Right lung (tissue), 10 donors: ENCODE data around the gene CFAP46. TPM values are rescaled to one million over a fixed set of nuclear protein-coding genes. Genes with fewer than 3 reads are reported as not detected.

ENCODE experiments used
- DNase-seq, 2 donors: peaks; one replicate each; pipeline ENCODE4 v3.0.0-alpha.2; 2013
- long read RNA-seq, 8 donors: transcript quantifications; one replicate each; lab custom pipeline, GENCODE V29; 2026
- polyA plus RNA-seq, 5 donors: library from polyadenylated mRNA; unstranded; fragments of 120-200 nt; gene quantifications; one replicate each; pipeline versions ENCODE4 v1.2.1 to v1.2.3, GENCODE V29; 2013; ENCODE audit warnings: inconsistent platforms in 1 of 5, low replicate concordance in 1 of 5; ENCODE audit not compliant: insufficient read length in 5 of 5, insufficient read depth in 1 of 5

Gene CFAP46
- polyA plus RNA-seq: 1 to 10 TPM; 2.3 to 5.2 (median 3.8) TPM
- long read RNA-seq, donor 1, partial matches to known transcripts: 0 of 1 reads
- long read RNA-seq, donor 1, other reads (novel, unspliced or antisense): 0 of 1 reads
- long read RNA-seq, donor 2, partial matches to known transcripts: 0 of 1 reads
- long read RNA-seq, donor 2, other reads (novel, unspliced or antisense): 0 of 1 reads
- long read RNA-seq, donor 3, partial matches to known transcripts: 0 of 2 reads
- long read RNA-seq, donor 3, other reads (novel, unspliced or antisense): 0 of 2 reads
- long read RNA-seq, donor 4, partial matches to known transcripts: 0 of 1 reads
- long read RNA-seq, donor 4, other reads (novel, unspliced or antisense): 0 of 1 reads
- long read RNA-seq, donor 5, partial matches to known transcripts: 0 of 2 reads
- long read RNA-seq, donor 5, other reads (novel, unspliced or antisense): 0 of 2 reads
- long read RNA-seq, donor 6: 0 reads
- long read RNA-seq, donor 7: 0 reads
- long read RNA-seq, donor 8, partial matches to known transcripts: 0 of 1 reads
- long read RNA-seq, donor 8, other reads (novel, unspliced or antisense): 0 of 1 reads

DNA sequence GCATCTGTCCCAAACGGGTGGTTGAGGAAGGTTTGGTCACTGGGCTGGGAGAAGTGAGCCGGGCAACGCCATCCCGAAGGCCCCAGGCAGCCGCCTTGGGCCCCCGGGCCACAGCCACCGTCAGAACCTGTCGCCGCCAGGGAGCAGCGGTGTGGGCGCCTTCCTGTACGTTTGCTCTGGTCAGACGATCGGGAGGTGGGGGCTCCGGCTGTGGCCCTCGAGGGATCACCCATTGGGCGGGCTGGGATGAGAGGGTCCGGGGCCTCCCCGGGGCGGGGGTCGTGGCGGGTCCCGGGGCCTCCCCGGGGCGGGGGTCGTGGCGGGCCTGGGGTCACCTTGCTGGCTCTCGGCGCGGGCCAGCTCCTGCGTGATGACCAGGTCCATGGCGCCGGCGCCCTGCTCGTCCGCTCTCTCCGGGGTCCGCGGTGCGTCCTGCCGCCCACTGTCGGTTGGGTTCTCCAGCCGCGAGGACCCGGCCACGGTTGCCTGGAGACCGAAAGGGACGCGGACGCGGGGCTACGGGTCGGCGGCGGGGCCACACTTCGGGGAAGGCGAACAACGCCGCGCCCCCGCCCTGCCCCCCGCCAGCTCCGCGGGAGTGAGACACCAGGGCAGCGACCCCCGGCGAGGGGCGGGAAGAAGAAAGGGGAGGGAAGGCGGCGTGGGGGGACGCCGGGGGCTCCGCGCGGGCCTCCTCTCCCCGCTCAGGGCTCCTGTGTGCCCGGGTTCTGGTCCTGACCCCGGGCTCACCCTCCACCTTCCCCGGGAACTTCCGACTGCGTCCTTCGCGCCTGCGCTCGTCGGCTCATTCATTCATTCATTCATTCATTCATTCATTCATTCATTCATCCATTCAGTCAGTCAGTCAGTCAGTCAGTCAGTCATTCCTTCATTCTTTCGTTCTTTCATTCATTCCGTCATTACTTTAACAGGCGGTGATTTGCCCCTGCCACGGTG, at the start of gene CFAP46:
Gene CFAP46 (minus strand): TSS at position 470 of the 957 bp plus-strand sequence. CDS start 86 bp downstream, at position 384.
- peak; percentile 47 to 52 for DNase-seq

DNA sequence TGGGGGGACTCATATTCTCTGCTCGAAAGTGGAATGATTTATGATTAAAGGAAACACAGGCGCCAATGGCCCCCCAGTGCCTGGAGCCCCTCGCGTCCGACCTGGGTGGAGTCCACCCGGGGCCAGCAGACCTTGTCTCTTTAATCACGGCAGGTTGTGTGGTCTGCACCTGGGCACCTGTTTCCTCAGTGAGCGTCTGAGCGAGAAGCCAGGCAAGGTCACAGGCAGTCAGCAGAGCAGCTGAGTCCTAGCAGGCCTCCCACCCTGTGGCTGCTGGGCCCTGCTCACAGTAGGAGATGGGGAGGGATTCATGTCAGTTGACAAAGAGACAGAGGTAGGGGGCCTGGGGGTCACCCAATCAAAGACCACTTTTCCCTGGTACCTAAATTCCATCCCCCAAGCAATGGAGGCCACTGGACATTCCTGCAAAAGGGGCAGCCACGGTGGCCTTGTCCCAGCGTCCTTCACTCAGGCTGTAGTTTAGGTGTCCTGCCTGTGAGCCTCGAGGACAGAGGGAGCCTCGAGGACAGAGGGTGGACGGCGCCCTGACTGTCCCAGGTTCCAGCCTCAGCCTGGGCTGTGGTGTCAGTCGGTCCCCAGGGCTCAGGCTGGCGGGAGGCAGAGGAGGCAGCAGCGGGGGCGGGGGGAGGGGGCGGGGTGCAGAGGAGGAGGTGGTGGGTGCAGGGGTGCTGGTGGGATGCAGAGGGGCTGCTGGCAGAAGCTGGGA, 49.5 kb upstream of the CFAP46 start:
- no peak for DNase-seq

DNA sequence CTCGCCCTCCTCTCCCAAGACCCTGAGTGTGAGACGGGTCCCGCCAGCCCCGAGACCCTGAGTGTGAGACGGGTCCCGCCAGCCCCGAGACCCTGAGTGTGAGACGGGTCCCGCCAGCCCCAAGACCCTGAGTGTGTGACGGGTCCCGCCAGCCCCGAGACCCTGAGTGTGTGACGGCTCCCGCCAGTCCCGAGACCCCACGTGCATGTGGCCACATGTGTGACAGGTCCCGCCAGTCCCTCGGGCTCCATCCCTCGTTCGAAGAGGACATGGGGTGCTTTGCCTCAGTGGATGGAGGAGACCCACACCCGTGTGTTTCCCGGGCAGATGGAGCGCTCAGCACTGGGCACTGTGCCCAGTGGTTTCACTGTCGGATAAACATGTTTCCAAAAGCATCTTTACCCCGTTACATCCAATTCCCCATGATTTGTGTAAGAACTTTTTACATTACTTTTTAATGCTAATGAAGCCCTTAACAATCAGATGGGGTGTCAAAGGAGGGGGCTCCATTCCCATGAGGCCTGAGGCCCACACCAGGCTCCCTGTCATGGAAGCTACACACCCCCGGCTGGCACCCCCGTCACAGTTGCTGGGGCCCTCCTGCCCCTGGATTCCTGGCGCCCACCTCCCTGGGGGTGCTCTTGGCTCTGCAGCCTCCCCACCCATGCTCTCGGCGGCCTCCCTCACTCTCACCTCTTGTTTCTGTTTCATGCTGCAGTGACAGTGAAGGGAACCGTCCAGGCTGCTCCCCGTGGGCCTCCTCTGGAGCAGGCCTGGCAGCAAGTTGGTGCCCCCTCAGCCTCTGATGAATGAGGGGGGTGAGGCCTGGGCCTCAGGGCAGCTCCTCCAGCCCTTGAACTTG, 48.5 kb upstream of the CFAP46 start:
- no peak for DNase-seq

DNA sequence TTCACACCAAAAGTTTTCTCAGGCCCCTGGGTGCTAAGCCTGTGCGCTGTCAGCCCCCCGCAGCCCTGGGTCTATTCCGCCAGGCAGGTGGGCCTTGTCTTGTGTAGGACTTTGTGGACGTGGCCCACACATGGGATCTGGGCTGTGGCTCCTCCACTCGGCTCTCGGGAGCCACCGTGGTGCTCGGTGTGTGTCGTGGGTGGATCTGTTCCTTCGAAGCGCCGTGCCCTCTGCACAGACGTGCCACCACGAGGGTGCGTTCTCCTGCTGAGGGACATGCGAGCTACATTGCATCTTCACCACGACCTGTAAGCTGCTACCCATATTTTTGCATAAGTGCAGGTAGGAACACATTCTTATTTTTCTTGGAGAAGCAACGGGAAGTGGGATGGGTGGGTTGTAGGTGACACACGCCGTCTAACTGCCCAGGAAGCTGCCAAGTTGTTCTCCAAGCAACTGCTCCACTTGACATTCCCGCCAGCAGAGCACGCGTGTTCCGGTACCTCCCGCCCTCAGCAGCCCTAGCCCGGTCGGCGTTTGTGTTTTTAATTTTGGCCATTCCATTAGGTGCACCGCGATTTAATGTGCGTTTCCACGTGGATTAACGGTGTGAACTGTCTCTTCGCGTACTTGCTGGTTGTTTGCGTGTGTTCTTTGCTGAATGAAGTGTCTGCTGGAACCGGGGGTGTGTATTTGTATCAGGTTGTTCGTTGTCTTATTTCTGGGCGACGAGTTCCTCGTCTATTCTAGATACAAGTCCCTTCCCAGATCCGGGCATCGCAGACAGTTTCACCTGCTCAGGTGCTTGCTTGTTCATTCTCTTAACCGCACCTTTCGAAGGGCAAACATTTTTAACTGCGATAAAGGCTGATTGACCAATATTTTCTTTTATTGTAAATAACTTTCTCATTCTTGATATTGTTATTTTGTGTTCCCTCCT, 47.4 kb upstream of the CFAP46 start:
- DNase-seq: no peak

DNA sequence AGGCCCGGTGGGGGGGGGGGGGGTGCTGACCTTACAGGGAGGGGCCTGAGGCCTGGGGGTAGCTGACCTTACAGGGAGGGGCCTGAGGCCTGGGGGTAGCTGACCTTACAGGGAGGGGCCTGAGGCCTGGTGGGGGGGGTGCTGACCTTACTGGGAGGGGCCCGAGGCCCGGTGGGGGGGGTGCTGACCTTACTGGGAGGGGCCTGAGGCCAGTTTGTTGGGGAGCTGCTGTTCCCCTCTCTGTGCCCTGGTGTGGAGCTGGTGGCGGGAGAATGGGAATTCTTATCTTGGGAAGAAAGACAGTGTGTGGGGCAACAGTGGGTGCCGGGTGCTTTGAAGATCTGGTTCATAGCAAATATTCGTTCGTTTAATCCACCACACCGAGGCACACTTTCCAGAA, 46.6 kb upstream of the CFAP46 start:
- no peak for DNase-seq

DNA sequence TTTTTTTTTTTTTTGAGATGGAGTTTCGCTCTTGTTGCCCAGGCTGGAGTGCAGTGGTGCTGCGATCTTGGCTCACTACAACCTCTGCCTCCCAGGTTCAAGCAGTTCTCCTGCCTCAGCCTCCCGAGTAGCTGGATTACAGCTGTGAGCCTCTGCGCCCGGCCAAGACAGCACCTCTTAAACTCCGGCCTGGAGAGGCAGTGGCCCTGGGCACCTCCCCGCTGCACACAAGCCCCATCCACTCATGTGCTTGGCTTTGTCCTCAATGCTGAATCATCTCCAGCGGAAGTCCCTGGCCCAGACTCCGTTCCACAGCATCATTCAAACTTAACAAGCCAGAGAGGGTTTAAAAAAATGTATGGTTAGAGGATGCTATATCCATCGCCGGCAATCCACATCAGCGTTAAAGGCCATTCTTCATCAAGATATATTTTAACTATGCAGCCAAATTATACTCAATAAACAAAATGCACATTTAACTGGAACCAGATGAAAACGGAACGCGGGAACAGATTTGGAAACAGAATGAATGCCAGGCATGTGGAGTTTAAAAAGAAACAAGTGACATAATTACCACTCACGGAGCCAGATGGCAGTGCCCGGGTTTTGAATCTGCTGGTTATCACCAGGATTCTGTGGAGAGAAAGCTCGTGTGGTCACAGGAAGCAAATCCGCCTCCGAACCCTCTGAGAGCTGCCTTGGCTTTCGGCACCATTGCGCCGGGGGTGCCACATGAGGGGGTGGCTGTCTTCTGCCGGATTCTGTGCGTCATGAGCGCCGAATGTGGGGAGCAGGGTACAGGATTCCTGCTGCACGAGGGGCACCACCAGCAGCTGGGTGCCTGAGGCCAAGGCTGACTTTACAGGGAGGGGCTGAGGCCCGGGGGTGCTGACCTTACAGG, 45.6 kb upstream of the CFAP46 start:
- peak in 1 of 2 donors; percentile 36 for DNase-seq

DNA sequence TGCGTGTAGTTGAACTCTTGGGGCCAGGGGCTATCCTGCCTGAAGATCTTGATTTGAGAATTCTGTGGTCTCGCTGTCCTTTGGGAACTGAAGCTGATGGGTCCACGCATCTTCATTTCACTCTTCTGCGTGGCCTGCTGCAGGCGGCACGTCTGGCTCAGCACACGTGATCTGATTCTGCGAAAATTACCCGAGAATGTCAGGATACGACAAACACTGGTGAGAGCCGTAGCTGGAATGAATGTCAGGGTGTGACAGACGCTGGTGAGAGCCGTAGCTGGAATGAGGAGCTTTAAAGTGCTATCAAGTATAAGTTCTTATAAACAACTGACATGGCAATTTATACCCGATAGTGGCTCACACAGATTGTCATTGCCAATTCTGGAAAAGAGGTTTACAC, 44.6 kb upstream of the CFAP46 start:
- no peak for DNase-seq

DNA sequence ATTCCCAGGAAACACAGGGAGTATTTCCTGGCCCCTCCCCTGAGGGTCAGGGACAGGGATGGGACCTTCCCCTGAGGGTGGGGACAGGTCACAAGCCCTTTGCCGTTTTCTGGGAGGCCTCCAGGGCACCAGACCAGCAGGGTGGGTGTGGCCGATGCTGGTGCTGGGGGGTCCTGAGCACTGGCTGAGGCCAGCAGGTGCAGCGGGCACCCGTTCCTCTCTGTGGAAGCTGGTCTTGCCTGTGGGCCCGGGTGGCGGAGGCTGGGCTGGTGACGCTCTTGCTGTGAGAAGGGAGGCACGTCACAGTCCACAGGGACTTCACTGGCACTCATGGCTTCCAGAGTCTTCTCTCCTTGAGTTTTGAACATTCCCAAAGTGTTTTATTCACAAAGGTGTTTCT, 44.2 kb upstream of the CFAP46 start:
- no peak for DNase-seq

DNA sequence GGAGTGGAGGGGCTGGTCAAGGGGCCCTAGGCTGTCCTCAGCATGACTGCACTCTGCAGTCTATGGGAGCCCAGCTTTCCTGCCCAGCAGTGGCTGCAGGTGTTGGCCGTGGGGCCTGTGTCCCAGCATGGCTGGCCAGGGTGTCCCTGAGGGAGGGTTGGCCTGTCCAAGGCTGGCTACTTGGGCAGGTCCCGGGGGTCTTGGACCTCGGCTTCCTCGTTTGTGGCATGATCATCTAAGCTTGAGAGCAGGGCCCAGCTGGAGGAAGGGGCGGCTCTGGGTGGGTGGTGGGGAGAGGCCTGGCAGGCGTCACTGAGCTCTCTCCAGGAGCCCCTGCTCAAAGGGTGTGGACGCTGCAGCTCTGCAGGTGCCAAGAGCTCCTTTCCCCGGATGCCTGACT, 43.7 kb upstream of the CFAP46 start:
- DNase-seq: no peak

DNA sequence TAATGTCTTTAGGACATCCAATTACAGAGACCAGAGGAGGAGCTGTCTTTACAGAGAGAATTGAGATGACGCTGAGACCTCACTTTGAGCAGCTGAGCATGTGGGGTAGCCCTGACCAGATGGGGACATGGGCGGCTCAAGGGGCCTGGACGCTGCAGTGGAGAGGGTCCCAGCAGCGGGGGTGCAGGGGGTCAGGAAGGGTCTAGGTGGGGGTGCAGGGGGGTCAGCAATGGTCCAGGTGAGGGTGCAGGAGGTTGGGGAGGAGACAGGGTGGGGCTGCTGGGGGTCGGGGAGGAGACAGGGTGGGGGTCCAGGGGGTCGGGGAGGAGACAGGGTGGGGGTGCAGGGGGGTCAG, 43.2 kb upstream of the CFAP46 start:
- DNase-seq: no peak

DNA sequence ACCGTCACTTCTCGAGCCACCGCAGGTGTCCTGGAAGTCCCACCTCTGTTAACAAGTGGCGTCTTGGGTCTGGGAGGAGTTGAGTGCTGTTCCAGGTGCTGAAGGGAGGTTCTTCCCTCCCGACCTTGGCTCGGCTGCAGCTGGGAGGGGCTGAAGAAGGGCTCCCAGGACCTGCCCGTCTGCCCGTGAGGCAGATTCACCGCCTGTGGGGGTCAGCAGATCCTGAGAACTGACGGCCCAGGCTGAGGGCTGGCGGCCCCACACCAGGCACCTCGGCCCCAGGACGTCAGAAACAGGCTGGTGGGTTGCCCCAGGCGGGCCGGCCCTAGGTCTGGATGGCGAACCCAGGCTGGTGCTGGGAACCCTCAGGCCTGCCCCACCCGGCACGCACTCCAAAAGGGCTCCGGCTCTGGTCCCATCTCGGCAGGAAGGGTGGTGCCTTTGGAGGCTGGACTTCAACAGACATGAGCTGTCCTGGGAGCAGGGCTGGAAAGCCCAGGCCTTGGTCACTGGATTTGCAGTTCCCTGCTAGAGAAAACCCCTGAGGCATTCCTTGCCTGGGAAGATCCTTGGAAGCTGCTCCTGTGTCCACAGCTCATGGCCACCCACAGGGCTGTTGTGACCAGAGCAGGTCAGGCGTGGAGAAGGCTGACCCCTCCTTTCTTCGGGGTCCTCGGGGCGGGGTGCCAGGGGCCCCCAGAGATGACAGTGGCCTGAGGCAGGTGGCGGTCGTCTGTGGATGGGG, 42.6 kb upstream of the CFAP46 start:
- no peak for DNase-seq

DNA sequence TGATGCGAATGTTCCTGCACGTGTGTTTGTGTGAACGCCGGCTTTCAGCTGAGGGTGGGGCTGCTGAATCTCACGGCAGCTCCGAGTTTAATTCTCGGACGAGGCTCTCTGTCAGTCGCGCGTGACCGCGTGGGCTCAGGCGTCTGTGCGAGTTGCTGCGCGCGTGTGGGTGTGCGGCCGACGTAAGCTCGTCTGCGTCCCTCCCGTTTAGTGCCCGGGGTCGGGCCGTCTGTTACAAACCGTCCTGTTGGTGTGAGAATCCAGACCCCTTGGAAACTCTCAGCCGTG, 41.6 kb upstream of the CFAP46 start:
- no peak for DNase-seq

DNA sequence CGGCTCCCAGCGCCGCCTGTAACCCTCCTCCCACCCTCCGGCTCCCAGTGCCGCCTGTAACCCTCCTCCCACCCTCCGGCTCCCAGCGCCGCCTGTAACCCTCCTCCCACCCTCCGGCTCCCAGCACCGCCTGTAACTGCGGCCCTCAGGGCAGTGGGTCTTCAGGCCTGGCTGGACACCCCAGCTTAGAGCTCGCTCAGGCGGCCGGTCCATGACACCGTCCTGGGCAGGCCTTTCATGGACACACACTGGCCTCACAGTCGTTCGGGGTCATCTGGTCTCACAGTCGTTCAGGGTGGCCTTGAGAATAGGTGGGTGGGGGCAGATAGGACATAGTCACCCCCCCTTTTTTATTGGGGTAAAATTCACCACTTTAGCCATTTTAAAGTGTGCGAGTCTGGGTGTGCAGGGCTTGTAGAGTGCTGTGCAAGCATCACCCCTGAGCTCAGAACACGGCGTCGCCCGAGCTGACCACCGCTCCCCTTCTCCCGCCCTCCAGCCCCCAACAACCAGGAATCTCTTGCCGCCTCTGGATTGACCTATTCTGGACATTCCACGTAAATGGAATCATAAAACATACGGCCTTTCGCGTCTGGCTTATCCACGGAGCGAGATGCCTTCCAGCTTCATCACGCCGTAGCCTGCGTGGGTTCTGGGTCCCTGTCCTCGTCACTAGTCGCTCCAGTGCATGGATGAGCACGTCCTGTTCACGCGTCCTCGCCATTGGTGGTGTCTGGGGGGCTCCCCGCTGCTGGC, 41.1 kb upstream of the CFAP46 start:
- no peak for DNase-seq

DNA sequence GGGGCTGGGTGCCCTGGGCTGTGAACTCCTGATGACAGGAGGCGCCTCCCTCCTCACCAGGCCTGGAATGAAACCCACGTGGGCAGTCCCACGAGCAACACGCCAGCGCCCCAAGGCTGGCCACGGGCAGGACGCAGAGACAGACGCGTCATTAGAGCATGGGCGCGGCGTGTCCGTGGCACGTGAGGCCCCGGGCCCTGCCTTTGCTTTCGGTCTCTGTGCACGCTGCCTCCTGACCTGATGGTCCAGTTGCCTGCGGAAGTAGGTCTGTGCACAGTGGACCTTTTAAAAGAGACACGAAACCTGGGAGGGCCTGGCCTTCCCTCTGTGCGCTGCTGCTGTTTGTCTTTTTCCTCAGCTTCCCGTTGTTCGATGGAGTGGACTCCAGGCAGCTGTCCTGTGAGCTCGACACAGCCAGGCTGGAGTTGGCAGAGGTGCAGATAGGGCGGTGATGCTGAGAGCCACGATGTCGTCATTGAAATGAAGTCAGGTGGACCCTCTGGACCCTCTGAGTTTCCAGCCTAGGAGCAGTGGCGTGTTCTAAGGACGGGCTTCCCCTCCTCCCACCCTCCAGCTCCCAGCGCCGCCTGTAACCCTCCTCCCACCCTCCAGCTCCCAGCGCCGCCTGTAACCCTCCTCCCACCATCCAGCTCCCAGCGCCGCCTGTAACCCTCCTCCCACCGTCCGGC, 40.1 kb upstream of the CFAP46 start:
- DNase-seq: no peak

DNA sequence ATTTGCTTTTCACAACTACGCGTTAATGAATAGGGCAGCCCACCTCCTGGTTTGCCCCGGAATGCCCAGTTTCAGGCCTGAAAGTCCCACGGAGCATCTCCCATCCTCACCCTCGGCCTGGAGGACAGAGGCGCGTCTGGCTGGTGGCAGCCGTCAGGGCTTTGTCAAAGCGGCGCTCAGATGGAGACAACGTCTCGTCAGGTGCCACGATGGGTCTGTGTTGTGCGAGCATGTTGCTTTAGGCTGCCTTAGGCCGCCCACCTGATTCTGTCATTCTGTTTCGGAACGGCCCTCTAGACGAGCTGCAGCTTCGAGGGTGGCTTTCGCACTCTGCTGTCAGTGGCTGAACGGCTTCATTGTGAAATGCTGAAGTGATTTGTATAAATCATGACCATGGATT, 39.4 kb upstream of the CFAP46 start:
- DNase-seq: no peak

DNA sequence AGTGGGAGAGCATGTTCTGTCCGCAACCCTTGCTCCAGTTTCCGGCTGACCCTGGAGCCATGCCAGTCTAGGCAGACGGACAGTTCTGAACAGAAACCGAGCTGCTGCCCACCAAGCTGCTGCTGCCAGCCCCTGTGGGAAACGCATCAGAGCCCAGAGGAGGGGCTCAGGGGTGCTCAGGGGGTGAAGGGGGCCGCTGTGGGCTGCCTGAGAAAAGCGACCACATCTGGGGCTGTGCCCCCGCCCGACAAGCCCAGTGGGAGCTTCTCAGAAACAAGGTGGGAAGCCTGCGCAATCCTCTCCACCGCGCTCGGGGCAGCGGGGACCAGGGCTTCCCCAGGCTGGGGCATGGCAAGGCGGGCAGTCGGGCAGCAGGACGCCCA, 38.8 kb upstream of the CFAP46 start:
- DNase-seq: no peak
